PC-9 (cell line): Measurements from ENCODE around the gene TDP1. TPM values are rescaled to one million over a fixed set of nuclear protein-coding genes. Genes with fewer than 3 reads are reported as not detected.

Experiments used
- BruUV-seq: library from RNA; stranded (reverse); fragments of 400-500 nt; replicated peaks from 2 replicates; lab custom pipeline; 2021; lab: Mats Ljungman, UMichigan
- CTCF ChIA-PET: fragments of 300-600 bp; sonication (Branson Sonifier 250); formaldehyde crosslinking; loops from one replicate; lab custom pipeline; 2022; ENCODE audit warnings: antibody characterized with exemption; lab: Charles Lee
- POLR2A ChIA-PET: fragments of 300-600 bp; sonication (Branson Sonifier 250); formaldehyde crosslinking; loops from one replicate; lab custom pipeline; 2022; ENCODE audit warnings: antibody characterized with exemption; ENCODE audit not compliant: unreplicated experiment; lab: Charles Lee
- DNase-seq, 2 experiments: peaks; one replicate each; pipeline versions ENCODE4 v3.0.0 to v3.0.0-alpha.2; 2015 to 2022; ENCODE audit warnings: mixed read lengths in 1 of 2
- H2AFZ ChIP-seq: fragments of 200-600 bp; sonication (generic); 2 replicates; pipeline ENCODE4 v1.8.1; 2017; ENCODE audit warnings: antibody characterized with exemption
- H3F3A ChIP-seq: fragments of 200-600 bp; sonication (generic); 2 replicates; pipeline ENCODE4 v1.8.1; 2017; ENCODE audit warnings: antibody characterized with exemption, mild to moderate bottlenecking, low read depth; ENCODE audit not compliant: insufficient read depth
- H3K27ac ChIP-seq: fragments of 200-600 bp; sonication (generic); 2 replicates; pipeline ENCODE4 v1.6.1; 2016; ENCODE audit warnings: mixed run types
- H3K27me3 ChIP-seq: fragments of 200-600 bp; sonication (generic); 2 replicates; pipeline ENCODE4 v1.6.1; 2016; ENCODE audit warnings: low read depth, mixed run types; ENCODE audit not compliant: insufficient read depth
- H3K36me3 ChIP-seq: fragments of 200-600 bp; sonication (generic); 2 replicates; pipeline ENCODE4 v1.6.1; 2016; ENCODE audit warnings: low read depth, mixed run types
- H3K4me1 ChIP-seq: fragments of 200-600 bp; sonication (generic); replicated peaks from 2 replicates; pipeline ENCODE4 v1.6.1; 2016; ENCODE audit warnings: mixed run types; ENCODE audit not compliant: insufficient read depth
- H3K4me2 ChIP-seq: fragments of 200-600 bp; sonication (generic); 2 replicates; pipeline ENCODE4 v1.6.1; 2017; ENCODE audit warnings: mixed run types
- H3K4me3 ChIP-seq: fragments of 200-600 bp; sonication (generic); 2 replicates; pipeline ENCODE4 v1.6.1; 2016; ENCODE audit warnings: mixed run types
- H3K79me2 ChIP-seq: fragments of 200-600 bp; sonication (generic); 2 replicates; pipeline ENCODE4 v1.6.1; 2017; ENCODE audit warnings: low read depth, mixed run types
- H3K9me2 ChIP-seq: fragments of 200-600 bp; sonication (generic); 2 replicates; pipeline ENCODE4 v1.8.1; 2017; ENCODE audit warnings: mild to moderate bottlenecking; ENCODE audit not compliant: insufficient read depth
- H3K9me3 ChIP-seq: fragments of 200-600 bp; sonication (generic); 2 replicates; pipeline ENCODE4 v1.8.1; 2016; ENCODE audit warnings: low read depth; ENCODE audit not compliant: insufficient read depth
- H4K20me1 ChIP-seq: fragments of 200-600 bp; sonication (generic); 2 replicates; pipeline ENCODE4 v1.8.1; 2017; ENCODE audit not compliant: insufficient read depth
- EZH2 ChIP-seq: fragments of 200-600 bp; sonication (generic); IDR thresholded peaks from 2 replicates; pipeline ENCODE4 v1.8.0; 2017; ENCODE audit warnings: antibody characterized with exemption, low read depth
- intact Hi-C: fragments of 100-400 bp; cut with micrococcal nuclease; formaldehyde crosslinking; loops from one replicate; pipeline ENCODE4 v1.10.0; 2022; ENCODE audit not compliant: unreplicated experiment
- total RNA-seq: library from RNA; stranded (reverse); gene quantifications from 2 replicates; pipeline ENCODE4 v1.2.3, GENCODE V29; 2021
- TF ChIP-seq, protein P1 (sequence below): fragments of 200-600 bp; sonication (generic); conservative IDR thresholded peaks from 2 replicates; pipeline ENCODE4 v1.6.1; 2017; ENCODE audit warnings: mixed run types, antibody characterized with exemption, mild to moderate bottlenecking, moderate library complexity

Gene TDP1
- total RNA-seq, 1 experiment from 2014 or later: 12.8 TPM

DNA sequence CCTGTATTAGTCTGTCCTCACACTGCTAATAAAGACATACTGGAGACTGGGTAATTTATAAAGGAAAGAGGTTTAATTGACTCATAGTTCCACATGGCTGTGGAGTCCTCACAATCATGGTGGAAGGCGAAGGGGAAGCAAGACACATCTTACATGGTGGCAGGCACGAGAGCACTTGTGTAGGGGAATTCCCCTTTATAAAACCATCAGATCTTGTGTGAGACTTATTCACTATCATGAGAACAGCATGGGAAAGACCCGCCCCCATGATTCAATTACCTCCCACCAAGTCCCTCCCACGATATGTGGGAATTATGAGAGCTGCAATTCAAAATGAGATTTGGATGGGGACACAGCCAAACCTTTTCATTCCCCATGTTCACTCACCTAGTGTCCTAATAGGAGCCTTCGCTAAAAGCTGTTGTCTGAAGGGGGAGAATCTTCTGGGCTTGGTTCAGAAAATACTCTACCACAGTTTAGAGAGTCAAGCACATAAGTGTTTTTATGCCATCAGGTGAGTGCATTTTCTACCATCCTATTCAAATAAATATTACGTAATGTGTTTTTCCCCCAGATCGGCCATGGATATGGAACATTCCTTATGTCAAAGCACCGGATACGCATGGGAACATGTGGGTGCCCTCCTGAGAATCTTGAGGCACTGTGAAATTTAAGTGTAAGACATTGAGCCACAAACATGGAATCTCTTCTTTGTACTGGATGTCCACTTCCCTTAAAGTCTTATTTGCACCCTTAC is 86.9 kb downstream of the TDP1 start:
- H3K9me3 ChIP-seq: no peaks in the 10 kb centered on the region
- H4K20me1 ChIP-seq: no peaks in the 10 kb centered on the region
- no peak overlapping the region for H3K4me2 ChIP-seq
- ChIA-PET CTCF (no interaction called here), POLR2A (no interaction called here)
- H3K9me2 ChIP-seq: no peaks in the 10 kb centered on the region
- no peaks in the 10 kb centered on the region for H3F3A ChIP-seq
- H3K27me3 ChIP-seq: no peaks in the 10 kb centered on the region
- H3K79me2 ChIP-seq: no peaks in the 10 kb centered on the region
- H3K4me1 ChIP-seq: no peaks in the 10 kb centered on the region
- TF ChIP-seq, protein P1, sequence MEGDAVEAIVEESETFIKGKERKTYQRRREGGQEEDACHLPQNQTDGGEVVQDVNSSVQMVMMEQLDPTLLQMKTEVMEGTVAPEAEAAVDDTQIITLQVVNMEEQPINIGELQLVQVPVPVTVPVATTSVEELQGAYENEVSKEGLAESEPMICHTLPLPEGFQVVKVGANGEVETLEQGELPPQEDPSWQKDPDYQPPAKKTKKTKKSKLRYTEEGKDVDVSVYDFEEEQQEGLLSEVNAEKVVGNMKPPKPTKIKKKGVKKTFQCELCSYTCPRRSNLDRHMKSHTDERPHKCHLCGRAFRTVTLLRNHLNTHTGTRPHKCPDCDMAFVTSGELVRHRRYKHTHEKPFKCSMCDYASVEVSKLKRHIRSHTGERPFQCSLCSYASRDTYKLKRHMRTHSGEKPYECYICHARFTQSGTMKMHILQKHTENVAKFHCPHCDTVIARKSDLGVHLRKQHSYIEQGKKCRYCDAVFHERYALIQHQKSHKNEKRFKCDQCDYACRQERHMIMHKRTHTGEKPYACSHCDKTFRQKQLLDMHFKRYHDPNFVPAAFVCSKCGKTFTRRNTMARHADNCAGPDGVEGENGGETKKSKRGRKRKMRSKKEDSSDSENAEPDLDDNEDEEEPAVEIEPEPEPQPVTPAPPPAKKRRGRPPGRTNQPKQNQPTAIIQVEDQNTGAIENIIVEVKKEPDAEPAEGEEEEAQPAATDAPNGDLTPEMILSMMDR: no peak
- no peak for TF ChIP-seq EZH2
- H3K36me3 ChIP-seq: no peaks in the 10 kb centered on the region
- DNase-seq: no peak
- no peak overlapping the region for H2AFZ ChIP-seq
- BruUV-seq: no TSS peak
- intact Hi-C loops: no loop called here
- no peak overlapping the region for H3K4me3 ChIP-seq
- H3K27ac ChIP-seq: no peak overlapping the region

DNA sequence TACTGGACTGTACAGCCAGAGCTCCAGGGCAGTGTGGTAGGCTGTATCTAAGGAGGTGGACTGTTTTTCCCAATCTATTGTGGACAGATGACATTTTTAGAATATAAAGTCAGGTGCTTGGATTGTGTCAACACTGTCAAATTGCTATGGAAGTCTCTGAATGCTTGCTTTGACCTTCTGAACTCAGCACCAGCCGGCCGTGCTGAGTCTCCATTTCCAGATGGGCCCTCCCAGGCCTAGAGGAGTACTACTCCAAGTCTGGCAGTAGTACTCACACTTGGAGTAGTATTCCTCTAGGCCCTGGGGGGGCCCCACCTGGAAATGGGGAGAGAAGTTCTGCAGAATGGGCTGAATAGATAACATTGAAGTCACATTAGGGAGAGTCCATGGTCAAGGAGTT is 89.9 kb downstream of the TDP1 start:
- H3K4me3 ChIP-seq: no peak overlapping the region
- CTCF ChIA-PET: no interaction called here
- H3K27me3 ChIP-seq: no peaks in the 10 kb centered on the region
- no peak overlapping the region for H3K27ac ChIP-seq
- no peak overlapping the region for H3K4me2 ChIP-seq
- no peak for DNase-seq
- no peaks in the 10 kb centered on the region for H3K79me2 ChIP-seq
- no peaks in the 10 kb centered on the region for H3K4me1 ChIP-seq
- no peak for TF ChIP-seq EZH2
- TF ChIP-seq, protein P1: no peak
- no peaks in the 10 kb centered on the region for H3K36me3 ChIP-seq
- intact Hi-C loops: no loop called here
- no peak overlapping the region for H2AFZ ChIP-seq
- no peaks in the 10 kb centered on the region for H4K20me1 ChIP-seq
- H3F3A ChIP-seq: no peaks in the 10 kb centered on the region
- BruUV-seq: no TSS peak
- H3K9me2 ChIP-seq: no peaks in the 10 kb centered on the region
- POLR2A ChIA-PET: no interaction called here
- no peaks in the 10 kb centered on the region for H3K9me3 ChIP-seq

DNA sequence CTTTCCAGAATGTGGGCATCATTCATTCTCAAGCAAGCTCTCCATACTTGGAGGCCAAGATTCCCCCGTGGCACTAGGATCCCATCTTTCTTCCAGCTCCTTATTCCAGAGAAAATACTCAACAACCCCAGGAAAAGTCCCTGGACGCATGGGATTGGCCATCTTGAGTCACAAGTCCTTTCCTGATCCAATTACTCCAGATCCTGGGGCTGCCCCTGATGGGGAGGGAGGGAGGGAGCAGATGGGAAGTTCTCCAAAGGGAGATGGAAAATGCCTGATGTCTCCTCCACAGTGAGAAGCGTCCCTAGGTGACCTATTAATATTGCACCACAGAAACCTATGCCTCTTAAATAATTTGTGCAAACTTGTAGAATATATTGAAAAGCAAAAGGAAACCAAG is 93.7 kb downstream of the TDP1 start:
- H3K9me2 ChIP-seq: no peaks in the 10 kb centered on the region
- H3F3A ChIP-seq: no peaks in the 10 kb centered on the region
- no peak overlapping the region for H3K4me2 ChIP-seq
- H3K27me3 ChIP-seq: no peaks in the 10 kb centered on the region
- H3K4me3 ChIP-seq: no peak overlapping the region
- POLR2A ChIA-PET: no interaction called here
- H3K27ac ChIP-seq: no peak overlapping the region
- BruUV-seq: no TSS peak
- no peak for TF ChIP-seq EZH2
- TF ChIP-seq, protein P1: no peak
- no peaks in the 10 kb centered on the region for H3K4me1 ChIP-seq
- intact Hi-C loops: no loop called here
- H2AFZ ChIP-seq: no peak overlapping the region
- CTCF ChIA-PET: no interaction called here
- DNase-seq: no peak
- H3K79me2 ChIP-seq: no peaks in the 10 kb centered on the region
- H4K20me1 ChIP-seq: no peaks in the 10 kb centered on the region
- no peaks in the 10 kb centered on the region for H3K9me3 ChIP-seq
- H3K36me3 ChIP-seq: no peaks in the 10 kb centered on the region
